Progenitor cell of endocrine pancreas (in vitro differentiated cells): ENCODE data around the gene IFT122. TPM values are rescaled to one million over a fixed set of nuclear protein-coding genes. Genes with fewer than 3 reads are reported as not detected.
"Not testable (repeated sequence)": the region's sequence is repeated elsewhere in the genome, so short reads cannot be mapped to it uniquely, and the experiment has no call there.

ENCODE experiments used
- DNase-seq: peaks from one replicate; pipeline ENCODE4 v3.0.0; 2021; ENCODE audit warnings: low spot score; ENCODE audit not compliant: unreplicated experiment
- H3K27ac Mint-ChIP-seq: 2 replicates; pipeline ENCODE4 v1.8.0; 2021; ENCODE audit warnings: mild to moderate bottlenecking, moderate library complexity, mixed read lengths
- H3K27me3 Mint-ChIP-seq: 2 replicates; pipeline ENCODE4 v1.8.0; 2021; ENCODE audit warnings: mixed read lengths
- H3K36me3 Mint-ChIP-seq: 2 replicates; pipeline ENCODE4 v1.8.0; 2022; ENCODE audit warnings: mixed read lengths; ENCODE audit not compliant: insufficient read depth
- H3K4me1 Mint-ChIP-seq: 2 replicates; pipeline ENCODE4 v1.8.0; 2021; ENCODE audit warnings: low read depth, mixed read lengths
- H3K4me3 Mint-ChIP-seq: 2 replicates; pipeline ENCODE4 v1.8.0; 2021; ENCODE audit warnings: low read depth, mild to moderate bottlenecking, moderate library complexity, mixed read lengths
- H3K9me3 Mint-ChIP-seq: 2 replicates; pipeline ENCODE4 v1.8.0; 2021; ENCODE audit warnings: low read depth, mixed read lengths
- total RNA-seq: library from RNA; stranded (reverse); gene quantifications from 2 replicates; pipeline ENCODE4 v1.2.1, GENCODE V29; 2021
- TF ChIP-seq, protein P1 (sequence below): fragments of 200-600 bp; sonication (generic); IDR thresholded peaks from one replicate; pipeline ENCODE4 v1.5.0; 2021; ENCODE audit warnings: antibody characterized with exemption, mild to moderate bottlenecking; ENCODE audit not compliant: unreplicated experiment

Gene IFT122
- total RNA-seq, 1 donor from 2014 or later, result 75.6 TPM

DNA sequence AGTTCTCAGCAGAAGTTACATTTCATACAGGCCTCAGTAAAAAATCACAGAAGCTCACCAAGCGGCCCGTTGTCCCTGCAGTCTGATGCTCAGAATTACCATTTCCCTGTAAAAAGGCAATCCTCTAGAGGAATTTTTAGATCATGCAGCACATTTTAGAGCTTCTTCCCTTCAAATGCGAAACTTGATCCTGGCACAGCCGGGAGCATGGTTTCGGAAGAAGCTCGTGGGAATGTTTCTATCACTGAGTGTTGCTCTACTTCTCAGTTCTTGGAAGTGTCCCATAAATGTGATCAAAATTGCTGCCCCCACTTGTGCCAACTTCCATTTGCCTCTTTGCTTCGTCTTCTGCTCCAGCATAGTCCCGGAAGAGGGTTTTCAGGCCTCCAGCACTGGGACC, 99.2 kb downstream of the IFT122 start:
- Mint-ChIP-seq H3K4me1 (peaks cover 7% of the 10 kb centered on the region), H3K27me3 (no peaks in the 10 kb centered on the region), H3K27ac (no peak overlapping the region), H3K36me3 (no peaks in the 10 kb centered on the region), H3K4me3 (no peak overlapping the region), H3K9me3 (no peaks in the 10 kb centered on the region)
- TF ChIP-seq, protein P1, sequence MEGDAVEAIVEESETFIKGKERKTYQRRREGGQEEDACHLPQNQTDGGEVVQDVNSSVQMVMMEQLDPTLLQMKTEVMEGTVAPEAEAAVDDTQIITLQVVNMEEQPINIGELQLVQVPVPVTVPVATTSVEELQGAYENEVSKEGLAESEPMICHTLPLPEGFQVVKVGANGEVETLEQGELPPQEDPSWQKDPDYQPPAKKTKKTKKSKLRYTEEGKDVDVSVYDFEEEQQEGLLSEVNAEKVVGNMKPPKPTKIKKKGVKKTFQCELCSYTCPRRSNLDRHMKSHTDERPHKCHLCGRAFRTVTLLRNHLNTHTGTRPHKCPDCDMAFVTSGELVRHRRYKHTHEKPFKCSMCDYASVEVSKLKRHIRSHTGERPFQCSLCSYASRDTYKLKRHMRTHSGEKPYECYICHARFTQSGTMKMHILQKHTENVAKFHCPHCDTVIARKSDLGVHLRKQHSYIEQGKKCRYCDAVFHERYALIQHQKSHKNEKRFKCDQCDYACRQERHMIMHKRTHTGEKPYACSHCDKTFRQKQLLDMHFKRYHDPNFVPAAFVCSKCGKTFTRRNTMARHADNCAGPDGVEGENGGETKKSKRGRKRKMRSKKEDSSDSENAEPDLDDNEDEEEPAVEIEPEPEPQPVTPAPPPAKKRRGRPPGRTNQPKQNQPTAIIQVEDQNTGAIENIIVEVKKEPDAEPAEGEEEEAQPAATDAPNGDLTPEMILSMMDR, result no peak
- DNase-seq, result no peak

DNA sequence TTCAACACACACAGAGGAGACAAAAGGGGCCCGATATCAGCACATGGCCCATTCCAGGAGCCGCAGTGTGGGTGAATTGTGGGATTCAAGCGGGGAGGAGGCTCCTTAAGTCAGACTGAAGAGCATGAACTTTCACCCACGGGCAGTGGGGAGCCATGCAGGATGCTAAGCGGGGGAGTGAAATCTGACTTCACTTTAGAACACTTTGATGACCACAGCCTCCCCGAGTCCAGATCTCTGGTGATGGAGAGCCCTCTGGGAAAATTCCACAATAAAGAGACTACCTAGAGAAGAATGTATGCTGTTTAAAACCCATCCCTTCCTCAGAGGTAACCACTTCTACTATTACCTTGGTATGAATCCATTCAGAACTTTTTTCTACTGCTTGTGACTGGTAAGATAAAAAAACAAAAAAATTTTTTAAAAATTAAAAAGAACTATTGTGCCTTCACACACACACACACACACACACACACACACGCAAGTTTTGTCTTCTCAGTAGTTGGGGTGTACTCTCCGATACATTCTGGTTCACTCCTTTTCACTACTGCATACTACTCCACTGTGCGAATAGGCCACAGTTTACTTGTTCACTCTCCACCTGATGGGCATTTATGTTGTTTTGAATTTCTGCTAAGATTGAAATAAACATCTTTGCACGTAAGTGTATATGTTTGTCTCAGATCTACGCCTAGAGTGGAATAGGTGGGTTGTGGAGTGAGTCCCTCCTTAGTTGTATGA, 100.9 kb downstream of the IFT122 start:
- H3K4me3 Mint-ChIP-seq, result no peak overlapping the region
- no peaks in the 10 kb centered on the region for H3K4me1 Mint-ChIP-seq
- no peak overlapping the region for H3K27ac Mint-ChIP-seq
- H3K36me3 Mint-ChIP-seq, result no peaks in the 10 kb centered on the region
- TF ChIP-seq, protein P1, result no peak
- H3K9me3 Mint-ChIP-seq, result no peaks in the 10 kb centered on the region
- no peaks in the 10 kb centered on the region for H3K27me3 Mint-ChIP-seq
- no peak for DNase-seq

DNA sequence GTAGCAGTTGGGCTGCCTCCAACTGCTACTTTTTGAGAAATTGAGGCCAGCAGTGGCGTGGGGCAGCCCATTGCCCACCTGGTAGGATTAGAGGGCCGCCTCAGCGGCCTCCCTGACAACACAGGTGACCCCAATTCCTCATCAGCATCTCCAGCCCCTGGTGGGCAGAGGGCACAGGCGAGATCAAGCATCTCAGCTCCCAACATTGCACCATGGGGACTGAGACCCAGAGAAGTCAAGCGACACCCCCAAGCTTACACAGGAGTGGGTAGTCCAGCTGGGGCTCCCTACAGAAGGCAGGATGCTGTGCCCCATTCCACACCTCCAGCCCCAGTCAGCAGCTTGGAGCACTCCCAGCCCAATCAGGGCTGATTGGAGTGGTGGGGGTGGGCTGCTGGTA, 102.7 kb downstream of the IFT122 start:
- no peak overlapping the region for H3K27ac Mint-ChIP-seq
- H3K4me3 Mint-ChIP-seq, result no peak overlapping the region
- no peaks in the 10 kb centered on the region for H3K27me3 Mint-ChIP-seq
- TF ChIP-seq, protein P1, result no peak
- H3K4me1 Mint-ChIP-seq, result no peaks in the 10 kb centered on the region
- H3K9me3 Mint-ChIP-seq, result no peaks in the 10 kb centered on the region
- H3K36me3 Mint-ChIP-seq, result no peaks in the 10 kb centered on the region
- DNase-seq, result no peak

DNA sequence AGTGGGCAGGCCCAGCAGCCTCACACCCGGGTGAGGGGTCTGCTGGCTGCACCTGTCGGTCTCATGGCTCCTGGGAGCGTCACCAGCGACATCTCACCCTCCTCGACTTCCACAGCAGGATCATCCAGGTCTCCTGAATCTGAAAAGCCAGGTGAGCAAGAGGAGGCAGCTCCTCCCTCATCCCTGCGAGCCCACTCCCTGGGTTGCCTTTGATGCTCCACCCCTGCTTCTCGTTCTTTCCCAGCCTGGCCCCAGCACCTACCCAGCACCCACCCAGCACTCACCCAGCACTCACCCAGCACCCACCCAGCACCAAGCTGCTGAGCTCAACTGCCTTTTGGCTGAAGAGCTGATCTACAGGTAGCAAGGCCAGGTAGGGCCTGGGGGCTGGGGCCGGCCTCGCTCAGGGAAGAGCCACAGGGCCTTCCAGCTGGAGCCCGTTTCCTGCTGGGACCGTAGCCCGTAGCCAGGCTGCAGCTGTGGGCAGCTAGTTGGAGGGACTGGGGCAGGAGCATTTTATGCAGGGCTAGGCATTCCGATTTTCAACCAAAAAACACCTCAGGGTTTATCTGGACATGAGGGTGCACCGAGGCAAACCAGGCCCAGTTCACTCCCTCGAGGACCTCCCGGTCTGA, 103.2 kb downstream of the IFT122 start, which contains the start of gene H1-8:
Gene H1-8, plus strand, starts transcription at position 20 of the 635 bp plus-strand sequence. Its CDS starts 44 bp downstream, at position 64.
- Mint-ChIP-seq H3K9me3 (no peaks in the 10 kb centered on the region), H3K27ac (no peak within 1 kb of the TSS), H3K4me3 (no peak within 1 kb of the TSS), H3K4me1 (no peaks in the 10 kb centered on the region), H3K36me3 (no peaks in the 10 kb centered on the region), H3K27me3 (peaks cover 2% of the 10 kb centered on the region)
- DNase-seq, result no peak
- TF ChIP-seq, protein P1, result no peak

DNA sequence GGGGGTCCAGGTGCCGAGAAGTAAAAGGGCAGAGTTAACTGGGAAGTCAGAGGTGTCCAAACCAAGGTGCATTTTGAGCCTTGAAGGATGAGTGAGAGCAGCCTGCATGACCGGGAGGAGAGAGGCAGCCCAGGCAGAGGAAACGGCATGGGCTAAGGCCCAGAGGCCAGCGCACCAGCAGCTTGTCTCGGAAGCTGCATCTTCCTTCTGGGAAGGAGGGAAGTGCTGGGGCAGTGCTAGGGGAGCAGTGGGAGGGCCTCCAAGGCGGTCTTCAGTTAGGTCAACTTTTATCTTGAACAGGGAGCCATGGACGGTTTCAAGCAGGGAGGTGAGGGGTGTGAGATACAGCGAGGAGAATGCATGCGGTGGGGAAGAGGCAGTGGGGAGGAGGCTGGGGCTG, 104.0 kb downstream of the IFT122 start:
- no peak for DNase-seq
- Mint-ChIP-seq H3K9me3 (no peaks in the 10 kb centered on the region), H3K27me3 (peaks cover 4% of the 10 kb centered on the region), H3K36me3 (no peaks in the 10 kb centered on the region), H3K27ac (no peak overlapping the region), H3K4me1 (peaks cover 1% of the 10 kb centered on the region), H3K4me3 (no peak overlapping the region)
- TF ChIP-seq, protein P1, result no peak

GRCh38 chr3:129545951-129546350, 105.9 kb downstream of the IFT122 start:
- H3K27ac Mint-ChIP-seq, H3K9me3 Mint-ChIP-seq, H3K4me1 Mint-ChIP-seq, H3K27me3 Mint-ChIP-seq, H3K4me3 Mint-ChIP-seq, H3K36me3 Mint-ChIP-seq, DNase-seq: not testable (repeated sequence)
